ENCODE data around the gene ATOSA. TPM values are rescaled to one million over a fixed set of nuclear protein-coding genes. Genes with fewer than 3 reads are reported as not detected.

The ATOSA gene, protein sequence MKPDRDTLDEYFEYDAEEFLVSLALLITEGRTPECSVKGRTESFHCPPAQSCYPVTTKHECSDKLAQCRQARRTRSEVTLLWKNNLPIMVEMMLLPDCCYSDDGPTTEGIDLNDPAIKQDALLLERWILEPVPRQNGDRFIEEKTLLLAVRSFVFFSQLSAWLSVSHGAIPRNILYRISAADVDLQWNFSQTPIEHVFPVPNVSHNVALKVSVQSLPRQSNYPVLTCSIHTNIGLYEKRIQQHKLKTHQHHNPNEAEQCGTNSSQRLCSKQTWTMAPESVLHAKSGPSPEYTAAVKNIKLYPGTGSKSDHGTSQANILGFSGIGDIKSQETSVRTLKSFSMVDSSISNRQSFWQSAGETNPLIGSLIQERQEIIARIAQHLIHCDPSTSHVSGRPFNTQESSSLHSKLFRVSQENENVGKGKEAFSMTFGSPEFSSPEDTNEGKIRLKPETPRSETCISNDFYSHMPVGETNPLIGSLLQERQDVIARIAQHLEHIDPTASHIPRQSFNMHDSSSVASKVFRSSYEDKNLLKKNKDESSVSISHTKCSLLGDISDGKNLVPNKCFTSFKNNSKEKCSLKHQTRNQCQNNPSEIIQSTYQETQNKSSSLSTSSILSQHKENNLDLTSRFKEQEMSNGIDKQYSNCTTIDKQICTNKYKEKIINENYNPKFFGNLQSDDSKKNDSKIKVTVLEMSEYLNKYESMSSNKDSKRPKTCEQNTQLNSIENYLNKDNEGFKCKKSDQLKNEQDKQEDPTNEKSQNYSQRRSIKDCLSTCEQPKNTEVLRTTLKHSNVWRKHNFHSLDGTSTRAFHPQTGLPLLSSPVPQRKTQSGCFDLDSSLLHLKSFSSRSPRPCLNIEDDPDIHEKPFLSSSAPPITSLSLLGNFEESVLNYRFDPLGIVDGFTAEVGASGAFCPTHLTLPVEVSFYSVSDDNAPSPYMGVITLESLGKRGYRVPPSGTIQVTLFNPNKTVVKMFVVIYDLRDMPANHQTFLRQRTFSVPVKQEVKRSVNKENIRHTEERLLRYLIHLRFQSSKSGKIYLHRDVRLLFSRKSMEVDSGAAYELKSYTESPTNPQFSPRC
- total RNA-seq (2022; extraction: Qiagen RNA extraction), result 7.0 to 10.7 TPM (median 9.0 TPM) in 5 replicates

DNA sequence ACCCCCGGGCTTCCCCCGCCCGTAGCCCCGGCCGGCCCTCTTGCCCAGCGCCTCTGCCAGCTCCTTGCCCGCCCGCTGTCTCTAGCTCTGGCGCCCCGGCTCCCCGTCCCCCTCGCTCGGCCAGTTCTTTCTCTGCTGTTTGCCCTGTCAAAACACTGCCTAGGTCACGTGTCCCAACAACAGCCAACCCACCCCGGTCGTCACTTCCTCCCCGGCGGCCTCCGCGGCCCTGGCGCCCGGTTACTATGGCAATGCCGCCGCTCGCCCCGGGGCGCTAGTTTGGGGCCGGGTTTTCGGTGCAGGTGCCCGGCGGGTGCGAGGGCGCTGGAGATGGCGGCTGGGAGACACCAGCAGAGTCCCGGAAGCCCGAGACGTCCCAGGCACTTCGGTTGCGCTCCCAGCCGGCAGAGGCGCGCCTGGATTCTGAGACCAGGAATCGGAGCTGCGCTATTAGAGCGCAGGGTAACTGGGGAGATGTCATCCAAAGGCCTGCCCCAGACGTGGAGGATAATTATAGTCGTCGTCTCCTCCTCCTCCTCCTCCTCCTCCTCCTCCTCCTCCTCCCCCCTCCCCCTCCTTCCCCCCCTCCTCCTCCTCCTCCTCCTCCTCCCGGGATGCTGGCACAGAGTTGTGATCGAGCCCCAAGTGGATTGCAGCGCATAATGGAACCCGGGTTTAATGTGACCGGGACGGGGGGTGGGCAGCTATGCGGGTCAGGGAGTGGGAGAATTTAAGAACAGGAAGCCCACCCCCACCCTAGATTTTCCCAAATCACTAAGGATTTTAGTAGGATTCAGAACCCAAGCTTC, at the start of gene ATOSA:
Gene ATOSA (minus strand): TSS at position 157 of the 809 bp plus-strand sequence. CDS start 1,367 bp downstream, outside the sequence.

Other genes starting within 250 kb of the ATOSA start
- gene MYO5A, start 150.5 kb downstream of the ATOSA start, total RNA-seq (2022; extraction: Qiagen RNA extraction), result 22.4 to 30.6 TPM (median 28.3 TPM) in 5 replicates
- 89.9 to 131 TPM (median 116 TPM) in 5 replicates for gene ARPP19, start 110.4 kb downstream of the ATOSA start, total RNA-seq (2022; extraction: Qiagen RNA extraction)
- 0.15 to 0.32 TPM (median 0.20 TPM) in 5 replicates for gene ONECUT1, start 110.9 kb upstream of the ATOSA start, total RNA-seq (2022; extraction: Qiagen RNA extraction)

Measured in A549 treated with dexamethasone at 1 μM for 4 hours (cell line).